Sigmoid colon (tissue), 7 donors: ENCODE data around the gene EPN2. TPM values are rescaled to one million over a fixed set of nuclear protein-coding genes. Genes with fewer than 3 reads are reported as not detected.

Source experiments
- DNase-seq: peaks from one replicate; pipeline ENCODE4 v3.0.0-alpha.2; 2019
- H3K27ac ChIP-seq, 4 donors: fragments of 200-600 bp; sonication (generic); one replicate each; pipeline ENCODE4 v1.5.1; 2016 to 2019; ENCODE audit warnings: mild to moderate bottlenecking in 1 of 4
- H3K27me3 ChIP-seq, 3 donors: fragments of 200-600 bp; sonication (generic); one replicate each; pipeline ENCODE4 v1.5.1; 2019; ENCODE audit warnings: mild to moderate bottlenecking in 1 of 3
- H3K36me3 ChIP-seq, 4 donors: fragments of 200-600 bp; sonication (generic); one replicate each; pipeline ENCODE4 v1.5.1; 2016 to 2019
- H3K4me1 ChIP-seq, 4 donors: fragments of 200-600 bp; sonication (generic); one replicate each; pipeline ENCODE4 v1.5.1; 2017 to 2019
- H3K4me3 ChIP-seq, 4 donors: fragments of 200-600 bp; sonication (generic); one replicate each; pipeline ENCODE4 v1.5.1; 2017 to 2019; ENCODE audit warnings: mild to moderate bottlenecking in 2 of 4, moderate library complexity in 1 of 4
- H3K9me3 ChIP-seq, 4 donors: fragments of 200-600 bp in 3 of 4; sonication (generic) in 3 of 4; one replicate each; pipeline versions ENCODE4 v1.5.1 to v1.6.1; 2013 to 2019
- EP300 ChIP-seq, 4 donors: sonication (generic); formaldehyde crosslinking; IDR thresholded peaks; one replicate each; pipeline ENCODE4 v1.6.1; 2017; ENCODE audit warnings: antibody characterized with exemption in 4 of 4
- POLR2A ChIP-seq, 2 donors: fragments of 450-650 bp; IDR thresholded peaks; one replicate each; pipeline ENCODE4 v1.6.1; 2016; ENCODE audit warnings: antibody characterized with exemption in 2 of 2, mild to moderate bottlenecking in 2 of 2, moderate library complexity in 2 of 2
- POLR2AphosphoS5 ChIP-seq, 4 donors: sonication (generic); formaldehyde crosslinking; IDR thresholded peaks; one replicate each; pipeline ENCODE4 v1.6.1; 2017; ENCODE audit warnings: antibody characterized with exemption in 4 of 4
- WGBS, 2 donors: extraction: QIAGEN DNeasy Blood & Tissue Kit; methylation state at CpG; one replicate each; pipeline ENCODE4 v1.1.7; 2013; 5-methylcytosine and 5-hydroxymethylcytosine counted together
- intact Hi-C: fragments of 100-400 bp; cut with DNase I; formaldehyde crosslinking; loops from one replicate; pipeline ENCODE4 v1.15.1; 2023
- polyA plus RNA-seq, 3 donors: library from polyadenylated mRNA; stranded (reverse); fragments of 200-250 nt; gene quantifications; one replicate each; pipeline ENCODE4 v1.2.3, GENCODE V29; 2013
- small RNA-seq, 3 donors: library from RNA; depleted of rRNA; stranded (forward); fragments of <200 nt; gene quantifications; one replicate each; pipeline ENCODE3, GENCODE V24; 2016
- total RNA-seq, 4 donors: library from RNA; depleted of rRNA; stranded (reverse); fragments of >200 nt; gene quantifications; one replicate each; pipeline ENCODE4 v1.1.0, GENCODE V29; 2016
- TF ChIP-seq, protein P1 (sequence below), 4 experiments: fragments of 450-650 bp in 3 of 4; fragments of 200-600 bp in 1 of 4; IDR thresholded peaks; one replicate each; pipeline ENCODE4 v1.5.1; 2016 to 2019; ENCODE audit warnings: antibody characterized with exemption in 4 of 4, mild to moderate bottlenecking in 3 of 4, moderate library complexity in 2 of 4
- donor health status: healthy with polysubstance abuse.
- donor health status: Bipolar disorder and iron deficiency.
- donor health status: healthy.

The EPN2 gene
- total and polyA plus RNA-seq, 7 donors = 12.0 to 55.4 (median 31.7) TPM

DNA sequence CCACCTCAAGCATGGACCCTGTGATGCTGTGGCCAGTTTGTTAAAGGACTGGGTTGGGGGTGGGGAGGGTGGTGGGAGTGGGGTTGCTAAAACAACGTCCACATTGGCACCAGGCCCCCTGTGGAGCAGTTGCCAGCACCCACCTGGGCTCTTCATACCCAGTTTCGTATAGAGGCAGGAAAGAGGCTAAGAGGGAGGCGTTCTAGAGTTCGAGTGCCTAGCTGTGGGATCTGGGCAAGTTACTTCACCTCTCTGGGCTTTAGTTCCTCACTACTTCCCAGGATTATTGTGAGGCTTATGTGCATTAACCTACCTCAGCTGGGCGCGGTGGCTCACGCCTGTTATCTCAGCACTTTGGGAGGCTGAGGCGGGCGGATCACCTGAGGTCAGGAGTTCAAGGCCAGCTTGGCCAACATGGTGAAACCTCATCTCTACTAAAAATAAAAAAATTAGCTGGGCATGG, 148.4 kb downstream of the EPN2 start:
- H3K9me3 ChIP-seq = no peaks in the 10 kb centered on the region
- DNase-seq = peak; percentile 73
- 68 to 76% methylated on average over 9 of the region's 9 CpGs for WGBS, 2 donors
- intact Hi-C loops = no loop called here
- peaks cover 0 to 96% (median 85%) of the 10 kb centered on the region in 4 donors for H3K4me1 ChIP-seq
- peak overlapping the region in 3 of 4 donors; percentile 48 to 59 (median 51) for H3K4me3 ChIP-seq
- TF ChIP-seq, protein P1, sequence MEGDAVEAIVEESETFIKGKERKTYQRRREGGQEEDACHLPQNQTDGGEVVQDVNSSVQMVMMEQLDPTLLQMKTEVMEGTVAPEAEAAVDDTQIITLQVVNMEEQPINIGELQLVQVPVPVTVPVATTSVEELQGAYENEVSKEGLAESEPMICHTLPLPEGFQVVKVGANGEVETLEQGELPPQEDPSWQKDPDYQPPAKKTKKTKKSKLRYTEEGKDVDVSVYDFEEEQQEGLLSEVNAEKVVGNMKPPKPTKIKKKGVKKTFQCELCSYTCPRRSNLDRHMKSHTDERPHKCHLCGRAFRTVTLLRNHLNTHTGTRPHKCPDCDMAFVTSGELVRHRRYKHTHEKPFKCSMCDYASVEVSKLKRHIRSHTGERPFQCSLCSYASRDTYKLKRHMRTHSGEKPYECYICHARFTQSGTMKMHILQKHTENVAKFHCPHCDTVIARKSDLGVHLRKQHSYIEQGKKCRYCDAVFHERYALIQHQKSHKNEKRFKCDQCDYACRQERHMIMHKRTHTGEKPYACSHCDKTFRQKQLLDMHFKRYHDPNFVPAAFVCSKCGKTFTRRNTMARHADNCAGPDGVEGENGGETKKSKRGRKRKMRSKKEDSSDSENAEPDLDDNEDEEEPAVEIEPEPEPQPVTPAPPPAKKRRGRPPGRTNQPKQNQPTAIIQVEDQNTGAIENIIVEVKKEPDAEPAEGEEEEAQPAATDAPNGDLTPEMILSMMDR (IDR thresholded peaks at IDR 0.05) = no peak
- TF ChIP-seq POLR2A (IDR thresholded peaks at IDR 0.05) = no peak
- TF ChIP-seq EP300 (IDR thresholded peaks at IDR 0.05) = no peak
- TF ChIP-seq POLR2AphosphoS5 (IDR thresholded peaks at IDR 0.05) = no peak
- peaks cover 24 to 37% (median 30%) of the 10 kb centered on the region in 4 donors for H3K36me3 ChIP-seq
- peak overlapping the region; percentile 95 to 97 (median 96) for H3K27ac ChIP-seq
- H3K27me3 ChIP-seq = no peaks in the 10 kb centered on the region

Small RNA genes lying within 50 kb of the gene (small RNA-seq; reads per million reads assigned to genes)
- gene MIR1180 = 6.5 to 10.6 (median 6.8) reads per million in 3 donors

Other genes with a start within 250 kb of the EPN2 start
- 1 to 10 TPM; 2.3 to 2.9 (median 2.6) TPM for gene FAM83G, start 232.6 kb upstream of the EPN2 start, total RNA-seq
- gene FAM83G, start 232.6 kb upstream of the EPN2 start, polyA plus RNA-seq = 10 to 100 TPM; 10.2 to 23.8 (median 22.0) TPM
- 1 to 10 TPM; 2.8 to 9.6 (median 3.2) TPM for gene GRAP, start 190.4 kb upstream of the EPN2 start, total RNA-seq
- gene GRAP, start 190.4 kb upstream of the EPN2 start, polyA plus RNA-seq = 10 to 100 TPM in 1 of 3 donors, 1 to 10 TPM in 2; 1.2 to 18.2 (median 9.6) TPM
- gene GRAPL, start 109.8 kb upstream of the EPN2 start, total RNA-seq = 1 to 10 TPM in 2 of 4 donors, under 1 TPM in 1, not detected in 1; 0.54 to 3.9 (median 2.5) TPM
- 10 to 100 TPM in 1 of 3 donors, 1 to 10 TPM in 1, not detected in 1; 2.4 to 14.8 TPM for gene GRAPL, start 109.8 kb upstream of the EPN2 start, polyA plus RNA-seq
- 10 to 100 TPM; 15.2 to 22.4 (median 16.0) TPM for gene B9D1, start 125.4 kb downstream of the EPN2 start, total RNA-seq
- 10 to 100 TPM in 1 of 3 donors, 1 to 10 TPM in 2; 6.6 to 12.1 (median 6.9) TPM for gene B9D1, start 125.4 kb downstream of the EPN2 start, polyA plus RNA-seq
- gene MAPK7, start 141.1 kb downstream of the EPN2 start, total RNA-seq = 10 to 100 TPM; 22.4 to 45.7 (median 29.5) TPM
- gene MAPK7, start 141.1 kb downstream of the EPN2 start, polyA plus RNA-seq = 10 to 100 TPM; 18.3 to 35.9 (median 22.8) TPM
- gene MFAP4, start 149.8 kb downstream of the EPN2 start, total RNA-seq = 100 to 1,000 TPM; 189 to 324 (median 195) TPM
- gene MFAP4, start 149.8 kb downstream of the EPN2 start, polyA plus RNA-seq = 10 to 100 TPM in 2 of 3 donors, 1 to 10 TPM in 1; 9.9 to 52.2 (median 42.0) TPM
- gene RNF112, start 173.9 kb downstream of the EPN2 start, total RNA-seq = 1 to 10 TPM; 3.8 to 8.6 (median 7.8) TPM
- 1 to 10 TPM in 1 of 3 donors, under 1 TPM in 2; 0.60 to 7.2 (median 0.92) TPM for gene RNF112, start 173.9 kb downstream of the EPN2 start, polyA plus RNA-seq